HEK293T (cell line): Measurements from ENCODE around the gene VAV3.

ENCODE experiments used
- ARNT ChIP-seq: fragments of 450-650 bp; IDR thresholded peaks from 2 replicates; pipeline ENCODE4 v1.6.1; 2017; ENCODE audit warnings: mild to moderate bottlenecking
- BHLHE40 ChIP-seq: fragments of 450-650 bp; IDR thresholded peaks from 2 replicates; pipeline ENCODE4 v1.6.1; 2016; ENCODE audit warnings: mild to moderate bottlenecking, moderate library complexity, borderline replicate concordance
- ELF4 ChIP-seq: fragments of 450-650 bp; IDR thresholded peaks from 2 replicates; pipeline ENCODE4 v1.6.1; 2017; ENCODE audit warnings: antibody characterized with exemption
- FOXA1 ChIP-seq: fragments of 450-650 bp; IDR thresholded peaks from 2 replicates; pipeline ENCODE4 v1.6.1; 2016; ENCODE audit warnings: mild to moderate bottlenecking
- FOXK2 ChIP-seq: fragments of 450-650 bp; IDR thresholded peaks from 2 replicates; pipeline ENCODE4 v1.6.1; 2016; ENCODE audit warnings: mild to moderate bottlenecking
- HDGF ChIP-seq: fragments of 450-650 bp; IDR thresholded peaks from 2 replicates; pipeline ENCODE4 v1.6.1; 2017; ENCODE audit warnings: antibody characterized with exemption, borderline replicate concordance
- L3MBTL2 ChIP-seq: fragments of 450-650 bp; conservative IDR thresholded peaks from 2 replicates; pipeline ENCODE4 v1.6.1; 2016; ENCODE audit warnings: mild to moderate bottlenecking
- PKNOX1 ChIP-seq: fragments of 450-650 bp; IDR thresholded peaks from 2 replicates; pipeline ENCODE4 v1.6.1; 2016
- SP1 ChIP-seq: fragments of 450-650 bp; IDR thresholded peaks from 2 replicates; pipeline ENCODE4 v1.6.1; 2017

- TF ChIP-seq HDGF (no peak), L3MBTL2 (no peak), PKNOX1 (no peak), ARNT (no peak), FOXA1 (no peak), BHLHE40 (no peak), FOXK2 (no peak), ELF4 (no peak), SP1 (no peak)
Observed at GRCh38 chr1:107707111-107707510, 257.9 kb downstream of the VAV3 start.
